ENCODE measurements around the gene CYTH1.

Gene CYTH1, protein sequence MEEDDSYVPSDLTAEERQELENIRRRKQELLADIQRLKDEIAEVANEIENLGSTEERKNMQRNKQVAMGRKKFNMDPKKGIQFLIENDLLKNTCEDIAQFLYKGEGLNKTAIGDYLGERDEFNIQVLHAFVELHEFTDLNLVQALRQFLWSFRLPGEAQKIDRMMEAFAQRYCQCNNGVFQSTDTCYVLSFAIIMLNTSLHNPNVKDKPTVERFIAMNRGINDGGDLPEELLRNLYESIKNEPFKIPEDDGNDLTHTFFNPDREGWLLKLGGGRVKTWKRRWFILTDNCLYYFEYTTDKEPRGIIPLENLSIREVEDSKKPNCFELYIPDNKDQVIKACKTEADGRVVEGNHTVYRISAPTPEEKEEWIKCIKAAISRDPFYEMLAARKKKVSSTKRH

DNA sequence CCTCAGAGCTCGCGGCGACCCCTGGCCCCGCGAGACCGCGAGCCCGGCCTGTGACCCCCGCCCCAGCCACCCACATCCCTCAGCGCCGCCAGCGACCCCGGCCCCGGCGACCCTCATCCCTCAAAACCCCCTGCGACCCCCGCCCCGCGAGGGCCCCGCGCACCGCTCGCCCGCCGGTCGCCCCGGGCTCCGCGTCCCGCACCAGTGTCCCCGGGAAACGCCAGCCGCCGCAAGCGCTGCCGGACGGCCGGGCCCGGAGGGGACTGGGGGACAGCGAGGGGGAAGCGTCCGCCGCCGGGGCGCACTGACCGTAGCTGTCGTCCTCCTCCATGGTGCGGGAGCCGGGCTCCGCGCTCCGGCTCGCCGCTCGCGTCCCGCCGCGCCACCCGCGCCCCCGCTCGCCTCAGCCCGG is at the start of gene CYTH1:
CYTH1 (minus strand) TSS at position 381 of the 412 bp plus-strand sequence; CDS start at position 331, 50 bp downstream.
- no peak for DNase-seq

- DNase-seq = no peak
These were observed 47.4 kb upstream of the CYTH1 start for GRCh38 chr17:78829477-78829876.

DNA sequence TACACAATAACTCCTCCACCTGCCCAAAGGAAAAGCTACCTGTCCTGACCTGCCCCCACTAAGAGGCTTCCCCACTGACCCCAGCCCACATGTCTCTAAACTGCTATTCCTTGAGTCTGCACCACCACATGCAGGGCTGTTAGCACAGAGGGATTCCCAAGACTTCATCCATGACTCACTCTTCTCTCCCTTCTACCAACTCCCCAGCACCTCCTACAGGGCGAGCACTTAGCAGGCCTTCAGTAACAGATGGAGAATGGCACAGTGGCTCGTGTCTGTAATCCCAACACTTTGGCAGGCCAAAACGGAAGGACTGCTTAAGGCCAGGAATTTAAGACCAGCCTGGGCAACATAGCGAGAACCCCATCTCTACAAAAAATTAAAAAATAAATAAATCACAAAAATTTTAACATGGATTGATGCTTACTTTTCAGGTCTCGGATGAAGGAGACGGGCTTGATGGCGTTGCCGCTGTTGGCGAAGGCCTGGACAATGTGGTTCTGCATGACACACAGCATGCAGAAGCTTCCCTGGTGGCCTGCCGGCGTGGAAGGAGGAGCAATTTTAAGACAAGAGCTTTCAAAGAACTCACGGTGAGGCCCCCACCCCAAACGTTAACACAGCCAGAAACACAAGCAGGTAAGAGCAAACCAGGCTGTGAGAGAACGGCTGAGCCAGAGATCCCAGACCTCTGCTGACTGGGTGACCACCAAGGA is 46.6 kb upstream of the CYTH1 start:
- no peak for DNase-seq

- DNase-seq = peak in 1 of 2 donors; percentile 12
These were observed 44.9 kb upstream of the CYTH1 start for GRCh38 chr17:78826836-78827509.

DNA sequence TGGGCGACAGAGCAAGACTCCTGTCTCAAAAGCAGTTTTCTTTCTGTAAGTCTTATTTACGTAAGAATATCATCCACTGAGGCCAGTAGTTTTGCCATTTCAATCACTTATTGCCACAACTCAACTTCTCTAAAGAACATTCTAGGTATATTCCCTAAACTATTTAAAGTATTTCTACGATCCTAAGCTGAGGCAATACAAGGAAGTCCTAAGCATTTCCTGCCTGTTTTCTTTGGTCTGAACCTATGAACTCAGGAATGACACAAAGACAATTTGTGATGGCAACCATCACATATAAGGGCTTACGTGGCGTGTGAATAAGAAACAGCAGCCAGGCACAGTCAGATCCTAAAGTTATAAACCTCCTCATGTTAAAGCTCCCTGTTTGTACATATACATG is 44.3 kb upstream of the CYTH1 start:
- no peak for DNase-seq

GRCh38 chr17:78825696-78826095 is 43.6 kb upstream of the CYTH1 start:
- no peak for DNase-seq

DNA sequence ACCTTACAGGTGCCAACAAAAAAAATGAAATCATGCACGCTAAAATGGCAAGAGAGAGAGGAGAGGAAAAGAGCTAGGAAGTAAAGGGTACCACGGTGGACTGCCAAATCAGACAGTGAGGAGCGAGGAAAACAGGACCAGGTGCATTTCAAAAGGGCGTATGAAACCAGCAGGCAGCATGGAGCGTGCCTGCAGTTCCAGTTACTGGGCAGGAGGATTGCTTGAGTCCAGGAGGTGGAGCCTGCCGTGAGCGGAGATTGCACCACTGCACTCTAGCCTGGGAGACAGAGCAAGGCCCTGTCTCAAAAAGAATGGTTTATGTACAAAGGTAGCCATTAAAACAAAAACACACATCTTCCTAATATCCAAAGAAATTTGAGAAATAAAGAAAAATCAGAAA is 42.2 kb upstream of the CYTH1 start:
- DNase-seq = no peak

- DNase-seq = no peak
These were observed 41.4 kb upstream of the CYTH1 start for GRCh38 chr17:78823282-78824046.

DNA sequence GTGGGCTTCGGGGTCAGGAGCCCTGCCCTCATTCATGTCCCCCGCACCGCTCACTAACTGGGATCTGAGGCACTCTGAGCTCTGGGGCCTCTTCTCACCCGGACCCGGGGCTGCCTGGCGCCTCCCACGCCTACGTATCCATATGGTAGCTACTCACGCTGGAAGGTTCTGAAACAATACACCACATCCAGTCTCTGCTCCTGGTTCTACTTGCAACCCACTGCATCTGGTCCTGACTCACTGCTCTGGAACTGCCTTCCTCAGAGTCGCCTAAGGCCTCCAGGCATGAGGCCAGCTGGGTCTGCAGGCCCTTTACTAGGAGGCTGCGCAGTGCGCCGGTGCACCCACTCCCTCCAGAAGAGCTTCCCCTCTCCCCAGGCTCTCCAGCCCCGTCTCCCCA is 40.5 kb upstream of the CYTH1 start:
- DNase-seq = no peak

DNA sequence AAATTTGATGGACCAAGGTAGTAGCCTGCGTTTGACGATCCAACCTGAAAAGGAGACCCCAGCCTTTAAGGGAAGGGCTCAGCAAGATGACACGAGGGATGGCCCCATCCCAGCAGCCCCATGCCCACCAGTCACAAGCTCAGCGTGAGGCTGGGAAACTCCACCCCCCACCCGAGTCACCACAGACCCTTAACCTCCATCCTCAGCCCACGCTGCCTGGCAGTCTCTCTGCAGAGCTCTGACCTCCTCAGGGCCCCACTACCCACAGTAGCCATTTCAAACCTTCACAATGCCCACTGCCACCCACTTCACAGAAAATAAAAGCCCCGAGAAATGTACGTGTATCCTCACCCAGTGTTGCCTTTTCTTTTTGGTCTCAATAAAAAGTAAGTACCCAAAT is 39.9 kb upstream of the CYTH1 start:
- no peak for DNase-seq

- no peak for DNase-seq
These were observed 38.8 kb upstream of the CYTH1 start for GRCh38 chr17:78820841-78821240.

DNA sequence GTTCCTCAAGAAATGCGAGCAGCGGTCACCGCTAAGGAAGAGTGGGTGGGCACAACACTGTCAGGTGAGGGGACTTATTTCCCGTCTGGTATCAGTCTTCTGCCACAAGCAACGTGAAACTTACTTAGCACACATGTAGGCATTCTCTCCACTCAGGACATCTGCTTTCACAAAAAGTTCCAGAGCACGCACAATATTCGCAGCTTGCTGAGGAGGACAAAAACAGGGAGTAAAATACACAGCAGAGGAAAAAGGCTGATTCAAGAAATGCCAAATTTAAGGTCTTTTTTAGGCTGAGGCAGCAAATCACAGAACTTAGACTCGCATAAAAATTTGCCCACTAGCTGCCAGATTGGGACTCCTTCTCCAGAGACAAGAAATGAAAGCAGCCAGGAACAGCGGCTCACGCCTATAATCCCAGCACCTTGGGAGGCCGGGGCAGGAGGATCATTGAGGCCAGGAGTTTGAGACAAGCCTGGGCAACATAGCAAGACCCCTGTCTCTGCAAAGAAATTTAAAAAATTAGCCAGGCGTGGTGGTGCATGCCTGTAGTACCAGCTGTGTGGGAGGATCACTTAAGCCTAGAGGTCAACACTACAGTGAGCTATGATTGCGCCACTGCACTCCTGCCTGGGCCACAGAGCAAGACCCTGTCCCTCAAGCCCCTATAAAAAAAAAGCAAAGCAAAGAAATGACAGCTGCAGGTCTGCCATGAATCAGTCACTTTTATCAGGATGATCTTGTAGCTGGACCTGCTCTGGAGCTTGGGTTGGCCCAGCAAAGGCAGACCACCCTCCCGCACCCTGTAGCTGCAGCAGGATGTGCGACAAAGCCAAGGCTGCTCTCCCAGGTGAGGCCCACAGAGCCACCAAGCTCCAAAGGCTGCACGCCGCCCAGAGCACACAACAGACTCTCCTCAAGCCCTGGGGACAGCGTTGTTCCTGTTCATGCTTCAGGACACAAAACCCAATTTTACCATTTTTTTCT is 38.0 kb upstream of the CYTH1 start:
- no peak for DNase-seq

DNA sequence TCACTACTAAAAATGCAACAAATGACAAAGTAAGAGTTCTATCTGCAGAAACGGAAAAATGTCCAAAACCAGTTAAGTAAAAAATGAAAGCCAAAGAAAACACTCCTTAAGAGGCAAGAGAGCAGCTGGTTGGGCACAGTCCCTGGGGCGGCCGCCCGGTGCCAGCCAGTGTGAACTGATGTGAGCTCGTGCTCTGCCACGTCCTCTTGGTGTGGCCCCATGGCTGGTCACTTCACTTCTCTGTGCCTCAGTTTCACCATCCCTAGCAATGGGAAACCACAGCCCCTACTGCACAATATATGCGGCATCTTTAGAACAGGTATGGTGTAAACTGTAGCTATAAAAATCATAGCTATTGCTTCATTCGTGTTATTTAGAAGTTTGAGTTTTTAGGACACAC is 37.3 kb upstream of the CYTH1 start:
- no peak for DNase-seq

DNA sequence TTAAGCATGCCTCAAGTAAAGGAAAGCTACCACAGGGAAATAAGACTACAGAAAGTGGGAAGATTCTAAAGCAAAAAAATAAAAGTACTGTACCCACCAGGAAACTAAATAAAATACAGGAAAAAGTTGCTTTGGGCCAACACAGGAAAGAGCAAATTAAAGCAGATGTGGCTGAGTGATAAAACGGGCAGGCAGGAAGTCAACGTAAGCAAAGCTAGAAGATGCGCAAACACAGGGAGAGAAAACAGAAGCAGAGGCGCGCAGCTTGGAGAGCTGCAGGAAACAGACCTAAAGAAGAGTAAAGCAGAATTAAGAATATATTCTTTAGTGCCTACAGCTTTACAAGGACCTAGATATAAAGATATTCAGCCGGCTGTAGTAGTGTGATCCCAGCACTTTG is 36.9 kb upstream of the CYTH1 start:
- DNase-seq = peak; percentile 63 to 75

- no peak for DNase-seq
These were observed 36.2 kb upstream of the CYTH1 start for GRCh38 chr17:78818152-78818846.

DNA sequence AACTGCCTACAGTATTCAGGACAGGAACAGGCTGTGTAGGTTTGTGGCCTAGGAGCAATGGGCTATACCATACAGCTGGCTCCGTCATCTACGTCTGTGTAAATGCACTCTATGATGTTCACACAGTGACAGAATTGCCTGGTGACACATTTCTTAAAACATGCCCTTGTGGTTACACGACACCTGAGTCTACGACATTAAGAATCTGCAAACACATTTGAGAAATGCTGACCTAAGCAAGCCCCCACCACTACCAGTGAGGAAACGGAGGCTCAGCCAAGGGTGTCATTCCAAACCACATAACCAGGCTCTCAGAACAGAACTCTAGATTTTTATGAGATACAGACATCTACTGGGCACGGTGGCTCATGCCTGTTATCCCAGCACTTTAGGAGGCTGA is 35.0 kb upstream of the CYTH1 start:
- DNase-seq = peak; percentile 75 to 87

GRCh38 chr17:78815696-78816095 is 33.6 kb upstream of the CYTH1 start:
- no peak for DNase-seq

DNA sequence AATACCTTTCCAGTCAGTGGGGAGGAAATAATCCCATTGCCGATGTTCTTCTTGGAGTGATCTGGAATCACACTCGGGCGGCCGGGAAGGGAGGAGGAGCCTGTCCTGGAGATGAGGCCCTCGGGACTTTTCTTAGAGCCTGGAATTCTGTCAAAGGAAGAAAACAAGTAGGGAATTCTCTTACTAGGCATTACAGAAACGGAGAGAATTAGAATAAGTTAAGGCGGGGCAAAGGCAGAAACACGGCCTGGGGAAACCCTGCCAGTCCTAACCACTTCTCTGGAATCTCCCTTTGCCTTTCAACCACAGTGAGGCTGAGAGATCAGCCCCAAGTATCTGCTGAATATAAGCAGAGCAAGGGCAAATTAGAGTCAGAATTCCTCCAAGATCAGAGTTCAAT is 30.8 kb upstream of the CYTH1 start:
- DNase-seq = peak in 1 of 2 donors; percentile 34

DNA sequence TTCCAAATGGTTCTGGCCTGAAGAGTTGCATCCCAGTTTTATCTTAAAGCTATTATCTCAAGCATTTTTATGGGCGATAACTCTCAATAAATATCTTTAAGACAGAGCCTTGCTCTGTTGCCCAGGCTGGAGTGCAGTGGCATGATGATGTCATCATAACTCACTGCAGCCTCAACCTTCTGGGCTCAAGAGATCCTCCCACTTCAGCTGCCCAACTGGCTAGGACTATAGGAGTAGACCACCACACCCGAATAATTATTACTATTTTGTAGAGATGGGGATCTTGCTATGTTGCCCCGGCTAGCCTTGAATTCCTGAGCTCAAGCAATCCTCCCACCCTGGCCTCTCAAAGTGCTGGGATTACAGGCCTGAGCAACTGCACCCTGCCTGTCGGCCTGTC is 26.1 kb upstream of the CYTH1 start:
- DNase-seq = no peak

DNA sequence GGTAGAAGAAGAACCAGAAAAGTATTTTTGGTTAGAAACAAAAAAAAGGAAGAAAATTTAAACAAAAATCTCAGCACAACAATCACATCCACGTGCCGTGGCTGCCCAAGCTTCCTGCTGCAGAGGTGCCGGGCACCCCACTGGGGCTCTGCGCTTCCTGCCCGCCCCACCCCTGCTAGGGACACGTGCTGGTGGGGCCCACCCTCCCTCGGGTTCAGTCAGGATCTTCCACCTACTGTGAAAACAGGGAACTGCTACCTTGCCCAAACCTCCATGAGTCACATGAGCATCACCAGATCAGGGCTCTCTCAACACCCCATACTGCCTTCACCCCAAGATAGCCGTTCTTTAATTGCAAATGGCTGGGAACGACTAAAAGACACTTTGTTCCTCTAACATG is 24.4 kb upstream of the CYTH1 start:
- peak; percentile 69 to 71 for DNase-seq

- peak in 1 of 2 donors; percentile 69 for DNase-seq
These were observed 23.2 kb upstream of the CYTH1 start for GRCh38 chr17:78805301-78805700.

Data from CD4-positive, alpha-beta T cell treated with Interferon alpha-2 for 1 hour (primary cell).